Heart left ventricle (tissue), 13 donors: Measurements from ENCODE around the gene VSIG8.
"Not testable (repeated sequence)": the region's sequence is repeated elsewhere in the genome, so short reads cannot be mapped to it uniquely, and the experiment has no call there.

ENCODE experiments used
- POLR2A ChIP-seq, 2 donors: fragments of 450-650 bp; IDR thresholded peaks; one replicate each; pipeline ENCODE4 v1.6.1; 2017; ENCODE audit warnings: antibody characterized with exemption in 2 of 2, mild to moderate bottlenecking in 2 of 2, moderate library complexity in 2 of 2
- TF ChIP-seq, protein P1 (sequence below), 12 donors: fragments of 200-600 bp; sonication (generic) in 4 of 12; IDR thresholded peaks; one replicate each; pipeline versions ENCODE4 v1.5.0 to v1.8.0; 2018 to 2022; ENCODE audit warnings: antibody characterized with exemption in 12 of 12, mild to moderate bottlenecking in 5 of 12
- donor health status: ischemic (EF 13 %, LVEDD 7.1; RV severe dilation, severe dysfunction).
- donor health status: DM: no; HTN: yes; CAD: no.
- donor health status: DM: no; HTN: no; CAD: no.
- donor health status: ischemic (EF 25% LVEDD 6.9; RV normal size, moderate dysfunction).
- donor health status: ischemic (EF 25% LVEDD 5.7; RV mildly dilated, moderate dysfunction).
- donor health status: ischemic (EF 35%, LVEDD 5.7; RV mildly dilated, moderate dysfunction).
- donor health status: nonischemic (EF 11% LVEDD 7.7; RV severe dilation, severe dysfunction).
- donor health status: DM: yes; HTN: yes; CAD: no.
- donor health status: PGD.
- donor health status: ischemic (EF 29% LVEDD 5.4; RV normal size, mild dysfunction).
- donor health status: nonischemic (EF 23%, LVEDD 6.1; RV moderate dilation, normal function).

DNA sequence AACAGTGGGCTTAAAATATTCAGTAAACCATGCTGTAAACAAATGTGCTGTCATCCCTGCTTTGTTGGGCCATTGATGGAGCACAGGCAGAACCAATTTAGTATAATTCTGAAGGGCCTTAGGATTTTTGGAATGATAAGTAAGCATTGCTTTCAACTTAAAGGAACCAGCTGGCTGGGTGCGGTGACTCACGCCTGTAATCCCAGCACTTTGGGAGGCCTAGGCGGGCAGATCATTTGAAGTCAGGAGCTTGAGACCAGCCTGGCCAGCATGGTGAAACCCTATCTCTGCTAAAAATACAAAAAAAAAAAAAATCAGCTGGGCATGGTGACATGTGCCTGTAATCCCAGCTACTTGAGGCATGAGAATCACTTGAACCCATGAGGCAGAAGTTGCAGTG, 41.6 kb upstream of the VSIG8 start:
- TF ChIP-seq, protein P1, sequence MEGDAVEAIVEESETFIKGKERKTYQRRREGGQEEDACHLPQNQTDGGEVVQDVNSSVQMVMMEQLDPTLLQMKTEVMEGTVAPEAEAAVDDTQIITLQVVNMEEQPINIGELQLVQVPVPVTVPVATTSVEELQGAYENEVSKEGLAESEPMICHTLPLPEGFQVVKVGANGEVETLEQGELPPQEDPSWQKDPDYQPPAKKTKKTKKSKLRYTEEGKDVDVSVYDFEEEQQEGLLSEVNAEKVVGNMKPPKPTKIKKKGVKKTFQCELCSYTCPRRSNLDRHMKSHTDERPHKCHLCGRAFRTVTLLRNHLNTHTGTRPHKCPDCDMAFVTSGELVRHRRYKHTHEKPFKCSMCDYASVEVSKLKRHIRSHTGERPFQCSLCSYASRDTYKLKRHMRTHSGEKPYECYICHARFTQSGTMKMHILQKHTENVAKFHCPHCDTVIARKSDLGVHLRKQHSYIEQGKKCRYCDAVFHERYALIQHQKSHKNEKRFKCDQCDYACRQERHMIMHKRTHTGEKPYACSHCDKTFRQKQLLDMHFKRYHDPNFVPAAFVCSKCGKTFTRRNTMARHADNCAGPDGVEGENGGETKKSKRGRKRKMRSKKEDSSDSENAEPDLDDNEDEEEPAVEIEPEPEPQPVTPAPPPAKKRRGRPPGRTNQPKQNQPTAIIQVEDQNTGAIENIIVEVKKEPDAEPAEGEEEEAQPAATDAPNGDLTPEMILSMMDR (IDR thresholded peaks at IDR 0.05) = not testable (repeated sequence)
- not testable (repeated sequence) for TF ChIP-seq POLR2A (IDR thresholded peaks at IDR 0.05)
